Neural progenitor cell (in vitro differentiated cells): ENCODE measurements around the gene TMCO1. TPM values are rescaled to one million over a fixed set of nuclear protein-coding genes. Genes with fewer than 3 reads are reported as not detected.

Source experiments
- DNase-seq: peaks from one replicate; pipeline ENCODE4 v3.0.0-alpha.2; 2016; ENCODE audit warnings: low spot score
- H2AFZ ChIP-seq: fragments of 200-600 bp; sonication (generic); replicated peaks from 2 replicates; pipeline ENCODE4 v1.6.1; 2016; ENCODE audit warnings: antibody characterized with exemption
- H3F3A ChIP-seq: fragments of 200-600 bp; sonication (generic); 2 replicates; pipeline ENCODE4 v1.6.1; 2016; ENCODE audit warnings: antibody characterized with exemption, low read depth
- H3K27ac ChIP-seq: fragments of 200-600 bp; sonication (generic); 2 replicates; pipeline ENCODE4 v1.5.1; 2016; ENCODE audit warnings: mild to moderate bottlenecking
- H3K27me3 ChIP-seq: fragments of 200-600 bp; sonication (generic); 2 replicates; pipeline ENCODE4 v1.6.1; 2016; ENCODE audit warnings: mild to moderate bottlenecking, moderate library complexity
- H3K36me3 ChIP-seq: fragments of 200-600 bp; sonication (generic); 2 replicates; pipeline ENCODE4 v1.5.1; 2016
- H3K4me1 ChIP-seq: fragments of 200-600 bp; sonication (generic); 2 replicates; pipeline ENCODE4 v1.6.1; 2016; ENCODE audit warnings: mixed run types
- H3K4me2 ChIP-seq: fragments of 200-600 bp; sonication (generic); 2 replicates; pipeline ENCODE4 v1.6.1; 2016
- H3K4me3 ChIP-seq: fragments of 200-600 bp; sonication (generic); 2 replicates; pipeline ENCODE4 v1.5.1; 2016
- H3K79me2 ChIP-seq: fragments of 200-600 bp; sonication (generic); 2 replicates; pipeline ENCODE4 v1.6.1; 2016; ENCODE audit warnings: low read depth
- H3K9ac ChIP-seq: fragments of 200-600 bp; sonication (generic); 2 replicates; pipeline ENCODE4 v1.6.1; 2016
- H3K9me3 ChIP-seq: fragments of 200-600 bp; sonication (generic); 2 replicates; pipeline ENCODE4 v1.5.1; 2016; ENCODE audit warnings: low read depth
- H4K20me1 ChIP-seq: fragments of 200-600 bp; sonication (generic); 2 replicates; pipeline ENCODE4 v1.6.1; 2016; ENCODE audit warnings: low read depth
- H3K27ac Mint-ChIP-seq: 3 replicates; pipeline ENCODE4 v1.8.0; 2021; ENCODE audit warnings: mixed read lengths
- H3K27me3 Mint-ChIP-seq: 2 replicates; pipeline ENCODE4 v1.8.0; 2022; ENCODE audit warnings: low read depth, mild to moderate bottlenecking, inconsistent platforms, moderate library complexity, mixed read lengths; ENCODE audit not compliant: insufficient read depth
- H3K36me3 Mint-ChIP-seq: 3 replicates; pipeline ENCODE4 v1.8.0; 2021; ENCODE audit warnings: mixed read lengths
- H3K4me1 Mint-ChIP-seq: 3 replicates; pipeline ENCODE4 v1.8.0; 2021; ENCODE audit warnings: mixed read lengths
- H3K4me3 Mint-ChIP-seq: 3 replicates; pipeline ENCODE4 v1.8.0; 2021; ENCODE audit warnings: mild to moderate bottlenecking, moderate library complexity, mixed read lengths
- H3K9me3 Mint-ChIP-seq: 3 replicates; pipeline ENCODE4 v1.8.0; 2020; ENCODE audit warnings: mixed read lengths
- EZH2 ChIP-seq: fragments of 200-600 bp; sonication (generic); IDR thresholded peaks from 2 replicates; pipeline ENCODE4 v1.6.1; 2017; ENCODE audit warnings: antibody characterized with exemption, mild to moderate bottlenecking, moderate library complexity
- EZH2phosphoT487 ChIP-seq: fragments of 200-600 bp; sonication (generic); IDR thresholded peaks from 2 replicates; pipeline ENCODE4 v1.6.1; 2017; ENCODE audit warnings: antibody characterized with exemption
- total RNA-seq: library from RNA; depleted of rRNA; stranded (reverse); fragments of >200 nt; gene quantifications from 2 replicates; pipeline ENCODE4 v1.2.3, GENCODE V29; 2015; ENCODE audit warnings: low replicate concordance
- TF ChIP-seq, protein P1 (sequence below): fragments of 200-600 bp; sonication (generic); IDR thresholded peaks from 2 replicates; pipeline ENCODE4 v1.5.1; 2017; ENCODE audit warnings: antibody characterized with exemption, mild to moderate bottlenecking

Gene TMCO1
- total RNA-seq, 1 donor from 2014 or later: 89.4 TPM

DNA sequence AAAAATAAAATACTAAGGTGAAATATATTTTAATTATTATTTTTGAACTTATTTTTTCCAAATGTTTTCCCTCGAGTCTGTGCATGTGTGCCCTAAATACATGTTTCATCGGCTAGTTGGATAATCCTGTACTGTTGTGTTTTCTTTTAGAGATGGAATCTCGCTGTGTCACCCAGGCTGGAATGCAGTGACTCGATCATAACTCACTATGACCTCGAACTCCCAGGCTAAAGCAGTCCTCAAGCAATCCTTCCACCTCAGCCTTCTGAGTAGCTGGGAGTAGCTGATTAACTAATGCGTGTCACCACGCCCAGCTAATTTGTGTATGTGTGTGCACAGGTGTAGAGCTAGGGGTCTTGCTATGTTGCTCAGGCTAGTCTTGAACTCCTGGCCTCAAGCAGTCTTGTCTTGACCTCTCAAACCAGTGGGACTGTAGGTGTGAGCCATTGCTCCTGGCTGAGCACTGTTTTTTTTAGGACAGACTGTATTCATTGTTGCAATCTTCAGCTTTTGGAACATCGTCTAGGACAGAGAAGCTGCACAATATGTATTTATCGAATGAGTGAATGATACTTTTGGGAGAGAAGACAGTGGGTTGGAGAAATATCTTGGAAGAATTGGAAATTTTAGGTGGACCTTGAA is 4.8 kb upstream of the TMCO1 start:
- no peaks in the 10 kb centered on the region for H3K9me3 ChIP-seq
- Mint-ChIP-seq H3K4me3 (no peak overlapping the region), H3K27me3 (no peaks in the 10 kb centered on the region), H3K9me3 (no peaks in the 10 kb centered on the region), H3K27ac (no peak overlapping the region), H3K36me3 (peaks cover 8% of the 10 kb centered on the region), H3K4me1 (peaks cover 11% of the 10 kb centered on the region)
- H3K4me1 ChIP-seq: peaks cover 8% of the 10 kb centered on the region
- peaks cover 10% of the 10 kb centered on the region for H3K36me3 ChIP-seq
- H2AFZ ChIP-seq: no peak overlapping the region
- no peaks in the 10 kb centered on the region for H4K20me1 ChIP-seq
- no peaks in the 10 kb centered on the region for H3K27me3 ChIP-seq
- H3K4me2 ChIP-seq: no peak overlapping the region
- no peak overlapping the region for H3K27ac ChIP-seq
- no peak overlapping the region for H3K9ac ChIP-seq
- no peak for DNase-seq
- peaks cover 9% of the 10 kb centered on the region for H3F3A ChIP-seq
- peaks cover 18% of the 10 kb centered on the region for H3K79me2 ChIP-seq
- TF ChIP-seq EZH2 (no peak), EZH2phosphoT487 (no peak)
- TF ChIP-seq, protein P1, sequence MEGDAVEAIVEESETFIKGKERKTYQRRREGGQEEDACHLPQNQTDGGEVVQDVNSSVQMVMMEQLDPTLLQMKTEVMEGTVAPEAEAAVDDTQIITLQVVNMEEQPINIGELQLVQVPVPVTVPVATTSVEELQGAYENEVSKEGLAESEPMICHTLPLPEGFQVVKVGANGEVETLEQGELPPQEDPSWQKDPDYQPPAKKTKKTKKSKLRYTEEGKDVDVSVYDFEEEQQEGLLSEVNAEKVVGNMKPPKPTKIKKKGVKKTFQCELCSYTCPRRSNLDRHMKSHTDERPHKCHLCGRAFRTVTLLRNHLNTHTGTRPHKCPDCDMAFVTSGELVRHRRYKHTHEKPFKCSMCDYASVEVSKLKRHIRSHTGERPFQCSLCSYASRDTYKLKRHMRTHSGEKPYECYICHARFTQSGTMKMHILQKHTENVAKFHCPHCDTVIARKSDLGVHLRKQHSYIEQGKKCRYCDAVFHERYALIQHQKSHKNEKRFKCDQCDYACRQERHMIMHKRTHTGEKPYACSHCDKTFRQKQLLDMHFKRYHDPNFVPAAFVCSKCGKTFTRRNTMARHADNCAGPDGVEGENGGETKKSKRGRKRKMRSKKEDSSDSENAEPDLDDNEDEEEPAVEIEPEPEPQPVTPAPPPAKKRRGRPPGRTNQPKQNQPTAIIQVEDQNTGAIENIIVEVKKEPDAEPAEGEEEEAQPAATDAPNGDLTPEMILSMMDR: no peak
- no peak overlapping the region for H3K4me3 ChIP-seq

DNA sequence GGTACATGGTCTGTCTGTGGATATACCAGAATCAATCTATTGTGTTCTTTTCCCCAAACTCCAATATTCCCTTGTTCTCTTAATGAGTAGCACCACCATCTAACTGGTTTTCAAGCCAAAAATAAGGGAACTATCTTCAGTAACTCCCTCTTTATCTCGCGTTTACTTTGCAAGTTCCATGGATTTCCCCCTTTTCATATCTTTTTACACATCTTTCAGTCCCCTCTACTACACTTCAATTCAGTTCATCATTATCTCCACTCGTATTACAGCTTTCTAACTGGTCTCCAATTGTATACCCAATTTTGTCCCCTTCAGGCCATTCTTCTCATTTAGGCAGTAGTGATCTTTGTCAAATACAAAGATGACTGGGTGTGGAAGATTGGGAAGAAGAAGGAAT is 4.1 kb upstream of the TMCO1 start:
- H3K9me3 Mint-ChIP-seq: no peaks in the 10 kb centered on the region
- H3K36me3 Mint-ChIP-seq: peaks cover 8% of the 10 kb centered on the region
- no peaks in the 10 kb centered on the region for H3K9me3 ChIP-seq
- H3K4me1 ChIP-seq: peaks cover 8% of the 10 kb centered on the region
- no peak overlapping the region for H3K4me2 ChIP-seq
- DNase-seq: no peak
- H3K27ac ChIP-seq: no peak overlapping the region
- H2AFZ ChIP-seq: no peak overlapping the region
- peaks cover 18% of the 10 kb centered on the region for H3K4me1 Mint-ChIP-seq
- no peak overlapping the region for H3K27ac Mint-ChIP-seq
- no peaks in the 10 kb centered on the region for H3K27me3 ChIP-seq
- H3K4me3 Mint-ChIP-seq: no peak overlapping the region
- no peaks in the 10 kb centered on the region for H4K20me1 ChIP-seq
- H3K79me2 ChIP-seq: peaks cover 25% of the 10 kb centered on the region
- no peak overlapping the region for H3K9ac ChIP-seq
- no peaks in the 10 kb centered on the region for H3K27me3 Mint-ChIP-seq
- peaks cover 10% of the 10 kb centered on the region for H3K36me3 ChIP-seq
- no peak overlapping the region for H3K4me3 ChIP-seq
- no peak for TF ChIP-seq EZH2phosphoT487
- peaks cover 10% of the 10 kb centered on the region for H3F3A ChIP-seq

DNA sequence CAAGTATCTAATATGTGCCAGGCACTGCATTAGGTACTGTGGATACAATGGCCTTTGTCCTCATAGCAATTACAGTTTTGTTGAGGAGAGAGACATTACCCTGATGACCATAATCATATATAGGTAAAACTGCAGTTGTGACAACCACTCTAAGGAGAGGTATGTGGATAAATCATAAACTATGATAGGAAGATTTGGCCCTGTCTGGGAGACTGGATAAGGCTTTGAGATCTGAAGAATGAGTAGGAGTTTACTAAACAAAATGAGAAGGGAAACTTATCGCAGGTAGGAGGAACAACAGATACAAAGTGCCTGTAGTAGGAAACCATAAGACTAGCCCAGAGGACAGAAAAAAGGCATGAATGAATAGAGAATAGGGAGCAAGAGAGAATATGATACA is 4.4 kb downstream of the TMCO1 start:
- no peaks in the 10 kb centered on the region for H3K4me1 ChIP-seq
- H2AFZ ChIP-seq: no peak overlapping the region
- H3K27me3 ChIP-seq: no peaks in the 10 kb centered on the region
- H3K36me3 ChIP-seq: no peaks in the 10 kb centered on the region
- Mint-ChIP-seq H3K36me3 (no peaks in the 10 kb centered on the region), H3K9me3 (no peaks in the 10 kb centered on the region), H3K27me3 (no peaks in the 10 kb centered on the region), H3K4me1 (peaks cover 13% of the 10 kb centered on the region), H3K27ac (no peak overlapping the region), H3K4me3 (no peak overlapping the region)
- no peak overlapping the region for H3K4me3 ChIP-seq
- H3F3A ChIP-seq: peaks cover 8% of the 10 kb centered on the region
- H3K4me2 ChIP-seq: no peak overlapping the region
- no peaks in the 10 kb centered on the region for H3K9me3 ChIP-seq
- TF ChIP-seq, protein P1: no peak
- no peak for TF ChIP-seq EZH2
- TF ChIP-seq EZH2phosphoT487: no peak
- no peak for DNase-seq
- H3K79me2 ChIP-seq: peaks cover 13% of the 10 kb centered on the region
- no peak overlapping the region for H3K27ac ChIP-seq
- H3K9ac ChIP-seq: no peak overlapping the region
- H4K20me1 ChIP-seq: peaks cover 3% of the 10 kb centered on the region

DNA sequence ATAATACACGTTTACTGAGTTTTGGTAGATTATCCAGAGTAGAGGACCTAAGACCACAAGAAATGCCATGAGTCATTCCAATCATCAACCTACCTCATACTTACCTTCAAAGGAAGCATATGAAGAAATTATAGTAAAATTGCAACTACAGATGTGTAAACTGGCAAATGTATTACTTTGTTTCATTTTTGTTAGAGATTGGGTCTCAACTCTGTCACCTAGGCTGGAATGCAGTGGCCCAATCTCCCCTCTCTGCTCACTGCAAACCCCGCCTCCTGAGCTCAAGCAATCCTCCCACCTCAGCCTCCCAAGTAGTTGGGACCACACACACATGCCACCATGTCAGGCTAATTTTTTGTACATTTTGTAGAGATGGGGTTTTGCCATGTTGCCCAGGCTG is 5.2 kb downstream of the TMCO1 start:
- H3K4me1 ChIP-seq: no peaks in the 10 kb centered on the region
- TF ChIP-seq EZH2 (no peak), EZH2phosphoT487 (no peak)
- TF ChIP-seq, protein P1: no peak
- no peaks in the 10 kb centered on the region for H3K36me3 ChIP-seq
- no peaks in the 10 kb centered on the region for H3K27me3 ChIP-seq
- H2AFZ ChIP-seq: no peak overlapping the region
- Mint-ChIP-seq H3K27ac (no peak overlapping the region), H3K36me3 (no peaks in the 10 kb centered on the region), H3K4me3 (no peak overlapping the region), H3K27me3 (no peaks in the 10 kb centered on the region), H3K4me1 (peaks cover 10% of the 10 kb centered on the region), H3K9me3 (no peaks in the 10 kb centered on the region)
- peaks cover 1% of the 10 kb centered on the region for H3F3A ChIP-seq
- DNase-seq: no peak
- no peak overlapping the region for H3K4me2 ChIP-seq
- H3K9ac ChIP-seq: no peak overlapping the region
- H3K79me2 ChIP-seq: peaks cover 10% of the 10 kb centered on the region
- H4K20me1 ChIP-seq: peaks cover 3% of the 10 kb centered on the region
- H3K4me3 ChIP-seq: no peak overlapping the region
- H3K27ac ChIP-seq: no peak overlapping the region
- H3K9me3 ChIP-seq: no peaks in the 10 kb centered on the region
